ENCODE data around the gene PRCD.

Gene PRCD

GRCh38 chr17:76578376-76578775 lies 38.5 kb downstream of the PRCD start:
- H3K9ac ChIP-seq (ENCODE audit: low read depth, low read length): no peak overlapping the region
- ATAC-seq (ENCODE audit: insufficient read depth, low read depth): no peak
- H2AFZ ChIP-seq (ENCODE audit: low read depth, low read length): no peak overlapping the region

GRCh38 chr17:76579281-76579680 lies 39.4 kb downstream of the PRCD start:
- Histone ChIP-seq H3K79me2 (ENCODE audit: insufficient read depth, low read length) (no peaks in the 10 kb centered on the region), H3K4me3 (ENCODE audit: low read depth in 1 of 2, low read length in 2 of 2) (no peak overlapping the region), H3K36me3 (ENCODE audit: insufficient read depth, low read length) (no peaks in the 10 kb centered on the region), H3K4me1 (ENCODE audit: insufficient read depth, low read length) (no peaks in the 10 kb centered on the region), H3K9ac (ENCODE audit: low read depth, low read length) (no peak overlapping the region), H4K20me1 (ENCODE audit: insufficient read depth, low read length) (no peaks in the 10 kb centered on the region), H3K9me3 (ENCODE audit: insufficient read depth, low read length, severe bottlenecking) (no peaks in the 10 kb centered on the region), H2AFZ (ENCODE audit: low read depth, low read length) (no peak overlapping the region), H3K4me2 (ENCODE audit: insufficient read depth, low read length) (no peak overlapping the region), H3K27ac (ENCODE audit: low read length) (no peak overlapping the region), H3K27me3 (ENCODE audit: insufficient read depth, low read length, poor library complexity) (peaks cover 7% of the 10 kb centered on the region)
- ATAC-seq (ENCODE audit: insufficient read depth, low read depth): no peak
- no peak for DNase-seq
- TF ChIP-seq EZH2 (IDR thresholded peaks at IDR 0.05; ENCODE audit: borderline replicate concordance, low read depth, low read length, severe bottlenecking) (no peak), CTCF (IDR thresholded peaks at IDR 0.05; ENCODE audit: borderline replicate concordance, extremely low read depth, low read length, poor library complexity, severe bottlenecking) (no peak)

More at GRCh38 chr17:76578376-76578775, 38.5 kb downstream of the PRCD start:
- Histone ChIP-seq H3K27me3 (ENCODE audit: insufficient read depth, low read length, poor library complexity) (peaks cover 1% of the 10 kb centered on the region), H3K4me1 (ENCODE audit: insufficient read depth, low read length) (no peaks in the 10 kb centered on the region), H3K4me3 (ENCODE audit: low read depth in 1 of 2, low read length in 2 of 2) (no peak overlapping the region), H3K79me2 (ENCODE audit: insufficient read depth, low read length) (no peaks in the 10 kb centered on the region), H3K27ac (ENCODE audit: low read length) (no peak overlapping the region), H3K4me2 (ENCODE audit: insufficient read depth, low read length) (no peak overlapping the region), H3K9me3 (ENCODE audit: insufficient read depth, low read length, severe bottlenecking) (no peaks in the 10 kb centered on the region), H3K36me3 (ENCODE audit: insufficient read depth, low read length) (no peaks in the 10 kb centered on the region), H4K20me1 (ENCODE audit: insufficient read depth, low read length) (no peaks in the 10 kb centered on the region)
- no peak for DNase-seq
- TF ChIP-seq CTCF (IDR thresholded peaks at IDR 0.05; ENCODE audit: borderline replicate concordance, extremely low read depth, low read length, poor library complexity, severe bottlenecking): no peak

- Histone ChIP-seq H3K9ac (ENCODE audit: low read depth, low read length) (no peak overlapping the region), H4K20me1 (ENCODE audit: insufficient read depth, low read length) (no peaks in the 10 kb centered on the region), H3K4me2 (ENCODE audit: insufficient read depth, low read length) (no peak overlapping the region), H3K79me2 (ENCODE audit: insufficient read depth, low read length) (no peaks in the 10 kb centered on the region), H2AFZ (ENCODE audit: low read depth, low read length) (no peak overlapping the region), H3K4me3 (ENCODE audit: low read depth in 1 of 2, low read length in 2 of 2) (no peak overlapping the region), H3K36me3 (ENCODE audit: insufficient read depth, low read length) (no peaks in the 10 kb centered on the region), H3K27me3 (ENCODE audit: insufficient read depth, low read length, poor library complexity) (peaks cover 26% of the 10 kb centered on the region), H3K27ac (ENCODE audit: low read length) (no peak overlapping the region), H3K9me3 (ENCODE audit: insufficient read depth, low read length, severe bottlenecking) (no peaks in the 10 kb centered on the region), H3K4me1 (ENCODE audit: insufficient read depth, low read length) (no peaks in the 10 kb centered on the region)
- ATAC-seq (ENCODE audit: insufficient read depth, low read depth) (no peak), DNase-seq (no peak)
- TF ChIP-seq EZH2 (IDR thresholded peaks at IDR 0.05; ENCODE audit: borderline replicate concordance, low read depth, low read length, severe bottlenecking): no peak
- no peak for TF ChIP-seq CTCF (IDR thresholded peaks at IDR 0.05; ENCODE audit: borderline replicate concordance, extremely low read depth, low read length, poor library complexity, severe bottlenecking)
Measured at GRCh38 chr17:76581515-76581914, 41.7 kb downstream of the PRCD start.

- no peaks in the 10 kb centered on the region for H3K36me3 ChIP-seq (ENCODE audit: insufficient read depth, low read length)
- DNase-seq (no peak), ATAC-seq (ENCODE audit: insufficient read depth, low read depth) (no peak)
- H3K27me3 ChIP-seq (ENCODE audit: insufficient read depth, low read length, poor library complexity): peaks cover 35% of the 10 kb centered on the region
- H3K9me3 ChIP-seq (ENCODE audit: insufficient read depth, low read length, severe bottlenecking): no peaks in the 10 kb centered on the region
- no peaks in the 10 kb centered on the region for H3K4me1 ChIP-seq (ENCODE audit: insufficient read depth, low read length)
- H3K4me2 ChIP-seq (ENCODE audit: insufficient read depth, low read length): no peak overlapping the region
- H2AFZ ChIP-seq (ENCODE audit: low read depth, low read length): no peak overlapping the region
- H3K9ac ChIP-seq (ENCODE audit: low read depth, low read length): no peak overlapping the region
- no peaks in the 10 kb centered on the region for H4K20me1 ChIP-seq (ENCODE audit: insufficient read depth, low read length)
- H3K4me3 ChIP-seq (ENCODE audit: low read depth in 1 of 2, low read length in 2 of 2): no peak overlapping the region
- H3K27ac ChIP-seq (ENCODE audit: low read length): no peak overlapping the region
- TF ChIP-seq CTCF (IDR thresholded peaks at IDR 0.05; ENCODE audit: borderline replicate concordance, extremely low read depth, low read length, poor library complexity, severe bottlenecking) (no peak), EZH2 (IDR thresholded peaks at IDR 0.05; ENCODE audit: borderline replicate concordance, low read depth, low read length, severe bottlenecking) (no peak)
- H3K79me2 ChIP-seq (ENCODE audit: insufficient read depth, low read length): no peaks in the 10 kb centered on the region
Measured at GRCh38 chr17:76582660-76583059, 42.8 kb downstream of the PRCD start.

Measured in DND-41 (cell line).